Hepatic stellate cell (primary cell): ENCODE measurements around the gene ZC3H13.
"Not testable (repeated sequence)": the region's sequence is repeated elsewhere in the genome, so short reads cannot be mapped to it uniquely, and the experiment has no call there.

ENCODE experiments used
- DNase-seq: peaks from one replicate; pipeline ENCODE4 v3.0.0; 2011; ENCODE audit warnings: low spot score

Gene ZC3H13

GRCh38 chr13:46006688-46007452, 45.7 kb downstream of the ZC3H13 start:
- DNase-seq = no peak

GRCh38 chr13:46004491-46004890, 48.1 kb downstream of the ZC3H13 start:
- DNase-seq = no peak

- no peak for DNase-seq
Observed at GRCh38 chr13:45996631-45997030, 55.9 kb downstream of the ZC3H13 start.

GRCh38 chr13:45995245-45995644, 57.3 kb downstream of the ZC3H13 start:
- DNase-seq = no peak

GRCh38 chr13:45994752-45995151, 57.8 kb downstream of the ZC3H13 start:
- DNase-seq = no peak

GRCh38 chr13:45989607-45990006, 62.9 kb downstream of the ZC3H13 start:
- peak; percentile 3 for DNase-seq

- DNase-seq = not testable (repeated sequence)
Observed at GRCh38 chr13:45981127-45981526, 71.4 kb downstream of the ZC3H13 start.

- DNase-seq = no peak
Observed at GRCh38 chr13:45975337-45975736, 77.2 kb downstream of the ZC3H13 start.

GRCh38 chr13:45974500-45974899, 78.0 kb downstream of the ZC3H13 start:
- no peak for DNase-seq

GRCh38 chr13:45967589-45967988, 85.0 kb downstream of the ZC3H13 start:
- DNase-seq = no peak

- no peak for DNase-seq
Observed at GRCh38 chr13:45966715-45967114, 85.8 kb downstream of the ZC3H13 start.

GRCh38 chr13:45961468-45961867, 91.1 kb downstream of the ZC3H13 start:
- no peak for DNase-seq

- no peak for DNase-seq
Observed at GRCh38 chr13:45954836-45955800, 97.4 kb downstream of the ZC3H13 start.

- DNase-seq = no peak
Observed at GRCh38 chr13:45953082-45953481, 99.5 kb downstream of the ZC3H13 start.

GRCh38 chr13:45951724-45952123, 100.8 kb downstream of the ZC3H13 start:
- no peak for DNase-seq

- DNase-seq = no peak
Observed at GRCh38 chr13:45951166-45951565, 101.4 kb downstream of the ZC3H13 start.

GRCh38 chr13:45950386-45951000, 102.1 kb downstream of the ZC3H13 start:
- no peak for DNase-seq

GRCh38 chr13:45949161-45949560, 103.4 kb downstream of the ZC3H13 start:
- no peak for DNase-seq

- DNase-seq = no peak
Observed at GRCh38 chr13:45943965-45944364, 108.6 kb downstream of the ZC3H13 start.

GRCh38 chr13:45943120-45943519, 109.4 kb downstream of the ZC3H13 start:
- DNase-seq = no peak

- no peak for DNase-seq
Observed at GRCh38 chr13:45941261-45941660, 111.3 kb downstream of the ZC3H13 start.

- no peak for DNase-seq
Observed at GRCh38 chr13:45940061-45940460, 112.5 kb downstream of the ZC3H13 start.

- no peak for DNase-seq
Observed at GRCh38 chr13:45936621-45937020, 115.9 kb downstream of the ZC3H13 start.
